GM12892 (cell line): ENCODE results near the gene PLEKHA5.
"Not testable (repeated sequence)": the region's sequence is repeated elsewhere in the genome, so short reads cannot be mapped to it uniquely, and the experiment has no call there.

Source experiments
- DNase-seq: peaks from one replicate; pipeline ENCODE4 v3.0.0; 2011; ENCODE audit not compliant: insufficient read length
- FAIRE-seq: peaks from 2 replicates; lab custom pipeline; 2011; peaks lifted over from hg19 to GRCh38; lab: Jason Lieb, UNC
- POLR2A ChIP-seq: IDR thresholded peaks from 2 replicates; pipeline ENCODE4 v1.6.1; 2011; ENCODE audit warnings: low read depth, low read length, control low read depth
- POLR2AphosphoS5 ChIP-seq: IDR thresholded peaks from 2 replicates; pipeline ENCODE4 v1.6.1; 2011; ENCODE audit warnings: low read depth, low read length, control low read depth
- TAF1 ChIP-seq: IDR thresholded peaks from 2 replicates; pipeline ENCODE4 v1.6.1; 2011; ENCODE audit warnings: low read depth, mild to moderate bottlenecking, control low read depth, low read length, borderline replicate concordance

PLEKHA5 gene

GRCh38 chr12:19155981-19156734 is 26.6 kb downstream of the PLEKHA5 start:
- DNase-seq (no peak), FAIRE-seq (no peak)
- TF ChIP-seq TAF1, result no peak
- no peak for TF ChIP-seq POLR2A
- TF ChIP-seq POLR2AphosphoS5, result no peak

- DNase-seq, result no peak
- FAIRE-seq, result no peak
- TF ChIP-seq POLR2AphosphoS5 (no peak), POLR2A (no peak), TAF1 (no peak)
Observed at GRCh38 chr12:19158923-19159322, 29.4 kb downstream of the PLEKHA5 start.

- no peak for FAIRE-seq
Observed at GRCh38 chr12:19161216-19161615, 31.7 kb downstream of the PLEKHA5 start.

GRCh38 chr12:19165451-19165850 is 35.9 kb downstream of the PLEKHA5 start:
- DNase-seq (no peak), FAIRE-seq (no peak)
- no peak for TF ChIP-seq POLR2A
- TF ChIP-seq TAF1, result no peak
- TF ChIP-seq POLR2AphosphoS5, result no peak

More at GRCh38 chr12:19161216-19161615, 31.7 kb downstream of the PLEKHA5 start:
- no peak for DNase-seq
- no peak for TF ChIP-seq TAF1
- TF ChIP-seq POLR2A, result no peak
- TF ChIP-seq POLR2AphosphoS5, result no peak

- no peak for TF ChIP-seq POLR2A
- TF ChIP-seq POLR2AphosphoS5, result no peak
- no peak for TF ChIP-seq TAF1
- no peak for DNase-seq
- FAIRE-seq, result no peak
Observed at GRCh38 chr12:19166387-19166786, 36.9 kb downstream of the PLEKHA5 start.

- DNase-seq (no peak), FAIRE-seq (no peak)
- no peak for TF ChIP-seq POLR2A
- TF ChIP-seq TAF1, result no peak
- no peak for TF ChIP-seq POLR2AphosphoS5
Observed at GRCh38 chr12:19166956-19167355, 37.4 kb downstream of the PLEKHA5 start.

GRCh38 chr12:19167708-19168107 is 38.2 kb downstream of the PLEKHA5 start:
- FAIRE-seq (no peak), DNase-seq (no peak)
- no peak for TF ChIP-seq POLR2AphosphoS5
- no peak for TF ChIP-seq TAF1
- no peak for TF ChIP-seq POLR2A

GRCh38 chr12:19168644-19169043 is 39.1 kb downstream of the PLEKHA5 start:
- no peak for FAIRE-seq
- no peak for DNase-seq
- TF ChIP-seq POLR2AphosphoS5 (no peak), TAF1 (no peak), POLR2A (no peak)

GRCh38 chr12:19169222-19169621 is 39.7 kb downstream of the PLEKHA5 start:
- DNase-seq (no peak), FAIRE-seq (no peak)
- no peak for TF ChIP-seq TAF1
- no peak for TF ChIP-seq POLR2AphosphoS5
- TF ChIP-seq POLR2A, result no peak

GRCh38 chr12:19170286-19170685 is 40.8 kb downstream of the PLEKHA5 start:
- FAIRE-seq, result not testable (repeated sequence)

GRCh38 chr12:19171731-19172130 is 42.2 kb downstream of the PLEKHA5 start:
- TF ChIP-seq POLR2A (no peak), POLR2AphosphoS5 (no peak), TAF1 (no peak)
- FAIRE-seq (no peak), DNase-seq (no peak)

More at GRCh38 chr12:19170286-19170685, 40.8 kb downstream of the PLEKHA5 start:
- DNase-seq, result not testable (repeated sequence)

GRCh38 chr12:19177754-19178153 is 48.2 kb downstream of the PLEKHA5 start:
- FAIRE-seq (no peak), DNase-seq (no peak)
- TF ChIP-seq POLR2A (no peak), TAF1 (no peak), POLR2AphosphoS5 (no peak)

GRCh38 chr12:19179986-19180385 is 50.5 kb downstream of the PLEKHA5 start:
- TF ChIP-seq POLR2AphosphoS5, result no peak
- TF ChIP-seq TAF1, result no peak
- no peak for TF ChIP-seq POLR2A
- FAIRE-seq (no peak), DNase-seq (no peak)
